ENCODE data around the gene RNF112. TPM values are rescaled to one million over a fixed set of nuclear protein-coding genes. Genes with fewer than 3 reads are reported as not detected.

RNF112 gene
- total RNA-seq = 4.0 and 9.1 TPM in 2 replicates

GRCh38 chr17:19410875-19411620, at the start of gene RNF112:
RNF112 (plus strand) TSS chr17:19411232; CDS start chr17:19411409, 177 bp downstream.

GRCh38 chr17:19362277-19363113, 48.5 kb upstream of the RNF112 start, which contains the start of gene B9D1:
B9D1 (minus strand) TSS chr17:19362723; CDS start chr17:19362569, 154 bp downstream.

GRCh38 chr17:19378416-19379360, 32.3 kb upstream of the RNF112 start, which contains the start of gene MAPK7:
MAPK7 (plus strand) TSS chr17:19378498; CDS start chr17:19378901, 403 bp downstream.

GRCh38 chr17:19386974-19387920, 23.8 kb upstream of the RNF112 start, which contains the start of gene MFAP4:
MFAP4 (minus strand) TSS chr17:19387190; CDS start chr17:19387155, 35 bp downstream.

Small RNA genes lying within 50 kb of the gene (small RNA-seq; reads per million reads assigned to genes)
- not detected for gene RF00537

Other genes starting within 250 kb of the RNF112 start
- gene EPN2, start 173.9 kb upstream of the RNF112 start, total RNA-seq = 23.2 and 28.1 TPM in 2 replicates
- 31.2 and 39.3 TPM in 2 replicates for gene B9D1, start 48.5 kb upstream of the RNF112 start, total RNA-seq
- 38.5 and 39.2 TPM in 2 replicates for gene MAPK7, start 32.7 kb upstream of the RNF112 start, total RNA-seq
- gene MFAP4, start 24.0 kb upstream of the RNF112 start, total RNA-seq = 97.8 and 132 TPM in 2 replicates
- gene SLC47A1, start 122.6 kb downstream of the RNF112 start, total RNA-seq = 4.3 and 5.2 TPM in 2 replicates
- gene ALDH3A2, start 237.5 kb downstream of the RNF112 start, total RNA-seq = 112 and 169 TPM in 2 replicates

All from hair follicle dermal papilla cell (primary cell).